Activated naive CD8-positive, alpha-beta T cell (primary cell): ENCODE data around the gene NPAS2.

Experiments used
- H3K27ac Mint-ChIP-seq: one replicate; pipeline ENCODE4 v1.8.0; 2021; ENCODE audit warnings: mixed read lengths
- H3K27me3 Mint-ChIP-seq: one replicate; pipeline ENCODE4 v1.8.0; 2021; ENCODE audit warnings: mixed read lengths
- H3K36me3 Mint-ChIP-seq: one replicate; pipeline ENCODE4 v1.8.0; 2021; ENCODE audit warnings: mixed read lengths
- H3K4me1 Mint-ChIP-seq: one replicate; pipeline ENCODE4 v1.8.0; 2021; ENCODE audit warnings: low read depth, mixed read lengths
- H3K4me3 Mint-ChIP-seq: one replicate; pipeline ENCODE4 v1.8.0; 2021; ENCODE audit warnings: mild to moderate bottlenecking, mixed read lengths
- H3K9me3 Mint-ChIP-seq: one replicate; pipeline ENCODE4 v1.8.0; 2021; ENCODE audit warnings: low read depth, mixed read lengths

NPAS2 gene

GRCh38 chr2:100934504-100935371 lies 114.8 kb downstream of the NPAS2 start:
- Mint-ChIP-seq H3K36me3 (peaks cover 4% of the 10 kb centered on the region), H3K4me1 (no peaks in the 10 kb centered on the region), H3K9me3 (no peaks in the 10 kb centered on the region), H3K4me3 (no peak overlapping the region), H3K27ac (no peak overlapping the region), H3K27me3 (no peaks in the 10 kb centered on the region)

- Mint-ChIP-seq H3K4me3 (no peak overlapping the region), H3K27me3 (no peaks in the 10 kb centered on the region), H3K9me3 (no peaks in the 10 kb centered on the region), H3K27ac (no peak overlapping the region), H3K36me3 (peaks cover 2% of the 10 kb centered on the region), H3K4me1 (peaks cover 3% of the 10 kb centered on the region)
Observed at GRCh38 chr2:100935372-100935752, 115.4 kb downstream of the NPAS2 start.

- Mint-ChIP-seq H3K9me3 (no peaks in the 10 kb centered on the region), H3K36me3 (peaks cover 2% of the 10 kb centered on the region), H3K27ac (no peak overlapping the region), H3K4me3 (no peak overlapping the region), H3K27me3 (no peaks in the 10 kb centered on the region), H3K4me1 (peaks cover 11% of the 10 kb centered on the region)
Observed at GRCh38 chr2:100936070-100936741, 116.3 kb downstream of the NPAS2 start.

GRCh38 chr2:100936972-100937542 lies 117.1 kb downstream of the NPAS2 start:
- Mint-ChIP-seq H3K27ac (no peak overlapping the region), H3K4me3 (no peak overlapping the region), H3K4me1 (peaks cover 20% of the 10 kb centered on the region), H3K36me3 (no peaks in the 10 kb centered on the region), H3K27me3 (no peaks in the 10 kb centered on the region), H3K9me3 (no peaks in the 10 kb centered on the region)

- Mint-ChIP-seq H3K4me3 (no peak overlapping the region), H3K27ac (no peak overlapping the region), H3K36me3 (no peaks in the 10 kb centered on the region), H3K9me3 (no peaks in the 10 kb centered on the region), H3K27me3 (no peaks in the 10 kb centered on the region), H3K4me1 (peaks cover 23% of the 10 kb centered on the region)
Observed at GRCh38 chr2:100938031-100939026, 118.4 kb downstream of the NPAS2 start.

GRCh38 chr2:100939445-100939844 lies 119.5 kb downstream of the NPAS2 start:
- Mint-ChIP-seq H3K4me1 (peaks cover 23% of the 10 kb centered on the region), H3K36me3 (no peaks in the 10 kb centered on the region), H3K4me3 (no peak overlapping the region), H3K27ac (no peak overlapping the region), H3K27me3 (no peaks in the 10 kb centered on the region), H3K9me3 (no peaks in the 10 kb centered on the region)

- Mint-ChIP-seq H3K9me3 (no peaks in the 10 kb centered on the region), H3K27me3 (no peaks in the 10 kb centered on the region), H3K4me3 (no peak overlapping the region), H3K4me1 (peaks cover 23% of the 10 kb centered on the region), H3K27ac (peak overlapping the region; percentile 52), H3K36me3 (no peaks in the 10 kb centered on the region)
Observed at GRCh38 chr2:100940240-100940639, 120.3 kb downstream of the NPAS2 start.

GRCh38 chr2:100940766-100941645 lies 121.1 kb downstream of the NPAS2 start:
- H3K4me1 Mint-ChIP-seq: peaks cover 23% of the 10 kb centered on the region

GRCh38 chr2:100941646-100942240 lies 121.8 kb downstream of the NPAS2 start:
- Mint-ChIP-seq H3K36me3 (no peaks in the 10 kb centered on the region), H3K4me1 (peaks cover 23% of the 10 kb centered on the region), H3K4me3 (peak overlapping the region; percentile 65), H3K27ac (no peak overlapping the region), H3K27me3 (no peaks in the 10 kb centered on the region), H3K9me3 (no peaks in the 10 kb centered on the region)

More at GRCh38 chr2:100940766-100941645, 121.1 kb downstream of the NPAS2 start:
- Mint-ChIP-seq H3K9me3 (no peaks in the 10 kb centered on the region), H3K4me3 (peak overlapping the region; percentile 65), H3K36me3 (no peaks in the 10 kb centered on the region), H3K27ac (peak overlapping the region; percentile 52), H3K27me3 (no peaks in the 10 kb centered on the region)

GRCh38 chr2:100944617-100945432 lies 124.9 kb downstream of the NPAS2 start:
- Mint-ChIP-seq H3K9me3 (no peaks in the 10 kb centered on the region), H3K4me3 (no peak overlapping the region), H3K27me3 (no peaks in the 10 kb centered on the region), H3K4me1 (peaks cover 23% of the 10 kb centered on the region), H3K36me3 (no peaks in the 10 kb centered on the region), H3K27ac (no peak overlapping the region)

GRCh38 chr2:100945433-100945740 lies 125.4 kb downstream of the NPAS2 start:
- Mint-ChIP-seq H3K36me3 (no peaks in the 10 kb centered on the region), H3K9me3 (no peaks in the 10 kb centered on the region), H3K4me3 (no peak overlapping the region), H3K27me3 (no peaks in the 10 kb centered on the region), H3K4me1 (peaks cover 20% of the 10 kb centered on the region), H3K27ac (no peak overlapping the region)

GRCh38 chr2:100945930-100946607 lies 126.1 kb downstream of the NPAS2 start:
- H3K27me3 Mint-ChIP-seq: no peaks in the 10 kb centered on the region
- peaks cover 14% of the 10 kb centered on the region for H3K4me1 Mint-ChIP-seq
- H3K27ac Mint-ChIP-seq: no peak overlapping the region
- H3K4me3 Mint-ChIP-seq: no peak overlapping the region
- H3K36me3 Mint-ChIP-seq: peaks cover under 1% of the 10 kb centered on the region
- no peaks in the 10 kb centered on the region for H3K9me3 Mint-ChIP-seq
